H1 (cell line): ENCODE results near the gene NPHP4.

Experiments used
- CEBPB ChIP-seq: IDR thresholded peaks from 2 replicates; pipeline ENCODE4 v1.6.1; 2012; ENCODE audit warnings: low read depth, low read length
- EP300 ChIP-seq, 2 experiments: IDR thresholded peaks; 1 replicate in 1 of 2; 2 replicates in 1 of 2; pipeline ENCODE4 v1.6.1; 2011 to 2012; ENCODE audit warnings: low read depth in 2 of 2, low read length in 2 of 2, mild to moderate bottlenecking in 2 of 2, borderline replicate concordance in 1 of 2, inconsistent platforms in 1 of 2, moderate library complexity in 1 of 2

GRCh38 chr1:5813480-5813879, 178.7 kb downstream of the NPHP4 start:
- TF ChIP-seq EP300 (IDR thresholded peaks at IDR 0.05; ENCODE audit: borderline replicate concordance in 1 of 2, low read depth in 2 of 2, low read length in 2 of 2) (no peak), CEBPB (no peak)
